Trophoblast cell (in vitro differentiated cells and primary cell): Measurements from ENCODE around the gene NAP1L4.
A peak's percentile ranks its signal among the peaks of the same experiment; 100 is the strongest.

ENCODE experiments used
- DNase-seq, 2 donors: peaks; one replicate each; pipeline ENCODE4 v3.0.0-alpha.2; 2016
- H2AFZ ChIP-seq: 2 replicates; pipeline ENCODE4 v1.6.1; 2013; ENCODE audit warnings: low read length, moderate library complexity, mild to moderate bottlenecking; ENCODE audit not compliant: insufficient read depth, poor library complexity
- H2AK5ac ChIP-seq: 2 replicates; pipeline ENCODE4 v1.6.1; 2013; ENCODE audit warnings: mild to moderate bottlenecking, low read length
- H2BK120ac ChIP-seq: 2 replicates; pipeline ENCODE4 v1.6.1; 2013; ENCODE audit warnings: low read length, mild to moderate bottlenecking, moderate library complexity; ENCODE audit not compliant: insufficient read depth, poor library complexity
- H2BK12ac ChIP-seq: 2 replicates; pipeline ENCODE4 v1.6.1; 2013; ENCODE audit warnings: mild to moderate bottlenecking, low read length, moderate library complexity
- H2BK5ac ChIP-seq: 2 replicates; pipeline ENCODE4 v1.6.1; 2013; ENCODE audit warnings: low read length, low read depth, moderate library complexity, mild to moderate bottlenecking; ENCODE audit not compliant: poor library complexity
- H3K14ac ChIP-seq: 2 replicates; pipeline ENCODE4 v1.6.1; 2013; ENCODE audit warnings: mild to moderate bottlenecking, low read length
- H3K18ac ChIP-seq: 2 replicates; pipeline ENCODE4 v1.6.1; 2013; ENCODE audit warnings: mild to moderate bottlenecking, low read length
- H3K23ac ChIP-seq: 2 replicates; pipeline ENCODE4 v1.6.1; 2013; ENCODE audit warnings: low read length
- H3K27ac ChIP-seq: 2 replicates; pipeline ENCODE4 v1.5.1; 2013; ENCODE audit warnings: low read depth, mild to moderate bottlenecking, inconsistent platforms, low read length, moderate library complexity
- H3K27me3 ChIP-seq: 2 replicates; pipeline ENCODE4 v1.6.1; 2013; ENCODE audit warnings: inconsistent platforms, mild to moderate bottlenecking, low read length, moderate library complexity; ENCODE audit not compliant: insufficient read depth
- H3K36me3 ChIP-seq, 2 experiments: 1 replicate in 1 of 2; 2 replicates in 1 of 2; pipeline ENCODE4 v1.6.1; 2013; ENCODE audit warnings: low read length in 2 of 2, mild to moderate bottlenecking in 2 of 2, moderate library complexity in 1 of 2; ENCODE audit not compliant: insufficient read depth in 2 of 2, control insufficient read depth in 1 of 2
- H3K4ac ChIP-seq: 2 replicates; pipeline ENCODE4 v1.6.1; 2013; ENCODE audit warnings: low read depth, mild to moderate bottlenecking, low read length, moderate library complexity
- H3K4me1 ChIP-seq, 2 experiments: 1 replicate in 1 of 2; 2 replicates in 1 of 2; pipeline ENCODE4 v1.6.1; 2013; ENCODE audit warnings: low read length in 2 of 2, mild to moderate bottlenecking in 2 of 2, moderate library complexity in 1 of 2; ENCODE audit not compliant: insufficient read depth in 2 of 2, control insufficient read depth in 1 of 2
- H3K4me2 ChIP-seq: 2 replicates; pipeline ENCODE4 v1.6.1; 2013; ENCODE audit warnings: inconsistent platforms, mild to moderate bottlenecking, low read length, moderate library complexity
- H3K4me3 ChIP-seq: 2 replicates; pipeline ENCODE4 v1.5.1; 2013; ENCODE audit warnings: mild to moderate bottlenecking, low read depth, low read length, inconsistent platforms
- H3K79me1 ChIP-seq: one replicate; pipeline ENCODE4 v1.6.1; 2013; ENCODE audit warnings: low read length
- H3K79me2 ChIP-seq: 2 replicates; pipeline ENCODE4 v1.6.1; 2013; ENCODE audit warnings: low read length, mild to moderate bottlenecking; ENCODE audit not compliant: control insufficient read depth, insufficient read depth, poor library complexity
- H3K9ac ChIP-seq: 2 replicates; pipeline ENCODE4 v1.6.1; 2013; ENCODE audit warnings: mild to moderate bottlenecking, low read length
- H3K9me3 ChIP-seq: 2 replicates; pipeline ENCODE4 v1.6.1; 2013; ENCODE audit warnings: low read depth, mild to moderate bottlenecking, control low read depth, inconsistent platforms, low read length; ENCODE audit not compliant: insufficient read depth
- H4K12ac ChIP-seq: 2 replicates; pipeline ENCODE4 v1.6.1; 2013; ENCODE audit warnings: low read depth, mild to moderate bottlenecking, low read length, moderate library complexity
- H4K8ac ChIP-seq: 2 replicates; pipeline ENCODE4 v1.6.1; 2013; ENCODE audit warnings: low read depth, mild to moderate bottlenecking, low read length, moderate library complexity
- H4K91ac ChIP-seq: one replicate; pipeline ENCODE4 v1.6.1; 2013; ENCODE audit warnings: low read depth, mild to moderate bottlenecking, low read length, moderate library complexity
- WGBS: extraction: QIAGEN DNeasy Blood & Tissue Kit; methylation state at CpG from one replicate; pipeline ENCODE4 v1.1.7; 2013; ENCODE audit warnings: missing lambda C conversion rate; ENCODE audit not compliant: insufficient read length, insufficient coverage; ENCODE audit errors: extremely low coverage; 5-methylcytosine and 5-hydroxymethylcytosine counted together

The NAP1L4 gene

DNA sequence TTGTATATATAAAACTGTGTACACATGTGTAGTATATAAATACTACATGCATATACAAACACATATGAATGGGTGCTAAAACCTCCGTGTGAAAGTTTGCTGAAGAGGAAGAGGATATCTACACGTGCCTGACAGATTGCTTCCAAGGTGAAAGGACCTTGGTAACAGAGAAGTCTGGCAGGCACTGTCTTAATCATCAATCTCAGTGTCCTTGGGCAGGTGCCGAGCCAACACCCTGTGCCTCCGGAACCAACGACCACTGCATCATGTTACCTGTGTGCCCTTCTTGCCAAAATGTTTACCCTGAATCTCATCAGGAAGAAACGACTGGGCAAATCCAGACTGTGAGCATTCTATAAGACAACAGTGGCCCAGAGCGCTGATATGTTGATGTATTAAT lies 15.0 kb downstream of the NAP1L4 start:
- no peaks in the 10 kb centered on the region for H3K79me1 ChIP-seq
- no peak overlapping the region for H3K4me2 ChIP-seq
- H3K27ac ChIP-seq: no peak overlapping the region
- H4K91ac ChIP-seq: no peak overlapping the region
- no peak overlapping the region for H2AK5ac ChIP-seq
- no peak overlapping the region for H3K18ac ChIP-seq
- no peak overlapping the region for H2BK120ac ChIP-seq
- no peaks in the 10 kb centered on the region for H3K4me1 ChIP-seq
- no peaks in the 10 kb centered on the region for H3K27me3 ChIP-seq
- no peak for DNase-seq
- no peaks in the 10 kb centered on the region for H3K9me3 ChIP-seq
- no peak overlapping the region for H4K12ac ChIP-seq
- no peak overlapping the region for H3K9ac ChIP-seq
- H3K79me2 ChIP-seq: peaks cover 6% of the 10 kb centered on the region
- no peak overlapping the region for H2AFZ ChIP-seq
- no CpG with 5 or more reads among the region's 7 CpGs for WGBS
- peaks cover 20 to 50% of the 10 kb centered on the region in 2 experiments for H3K36me3 ChIP-seq
- H4K8ac ChIP-seq: no peak overlapping the region
- H3K14ac ChIP-seq: no peak overlapping the region
- H3K4ac ChIP-seq: no peak overlapping the region
- H2BK5ac ChIP-seq: no peak overlapping the region
- H2BK12ac ChIP-seq: no peak overlapping the region
- no peak overlapping the region for H3K4me3 ChIP-seq
- no peak overlapping the region for H3K23ac ChIP-seq

DNA sequence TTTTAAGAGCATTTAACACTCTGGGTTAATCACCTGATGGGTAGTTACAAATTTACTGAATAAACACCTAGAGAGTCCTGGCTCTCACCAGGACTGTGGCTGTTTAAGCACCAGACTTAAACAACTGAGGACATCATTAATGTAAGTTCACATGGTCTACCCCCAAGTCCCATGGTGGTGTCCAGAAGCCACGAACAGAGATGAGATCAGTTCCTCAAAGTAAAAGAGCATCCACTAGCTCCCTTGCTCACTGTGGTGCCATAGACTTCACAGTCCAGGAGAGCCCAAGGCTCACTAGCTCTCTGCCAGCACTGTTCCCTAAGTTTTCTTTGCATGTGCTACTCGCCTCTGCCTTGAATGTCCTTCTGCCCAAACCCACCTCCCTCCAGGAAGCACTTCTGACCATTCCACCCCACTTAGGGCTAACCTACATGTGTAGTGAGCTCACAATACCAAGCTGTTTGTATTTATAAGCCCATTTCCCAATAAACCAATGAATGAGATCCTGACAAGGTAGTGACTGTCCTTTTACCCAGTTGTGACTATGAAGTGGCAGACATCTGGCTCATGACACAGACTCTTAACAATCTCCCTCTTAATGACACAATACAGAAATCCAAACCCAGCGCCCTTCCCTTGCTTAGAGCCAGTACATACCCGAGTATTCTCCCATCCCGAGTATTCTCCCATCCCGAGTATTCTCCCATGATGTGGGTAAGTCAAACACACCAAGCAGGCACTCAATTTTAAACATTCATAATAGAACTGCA lies 15.7 kb downstream of the NAP1L4 start:
- WGBS: no CpG with 5 or more reads among the region's 6 CpGs
- Histone ChIP-seq H3K23ac (no peak overlapping the region), H3K4me1 (no peaks in the 10 kb centered on the region), H3K14ac (no peak overlapping the region), H3K4me3 (no peak overlapping the region), H3K27me3 (no peaks in the 10 kb centered on the region), H3K79me2 (peaks cover 4% of the 10 kb centered on the region), H3K18ac (no peak overlapping the region), H2BK12ac (no peak overlapping the region), H2AFZ (no peak overlapping the region), H2BK5ac (no peak overlapping the region), H4K91ac (no peak overlapping the region), H4K12ac (no peak overlapping the region), H3K4ac (no peak overlapping the region), H4K8ac (no peak overlapping the region), H3K4me2 (no peak overlapping the region), H3K36me3 (peaks cover 20 to 55% of the 10 kb centered on the region in 2 experiments), H3K9me3 (no peaks in the 10 kb centered on the region), H2AK5ac (no peak overlapping the region), H3K79me1 (no peaks in the 10 kb centered on the region), H2BK120ac (no peak overlapping the region), H3K27ac (no peak overlapping the region), H3K9ac (no peak overlapping the region)
- DNase-seq: peak; percentile 21 to 56

- no peak overlapping the region for H3K4me3 ChIP-seq
- no peak overlapping the region for H3K9ac ChIP-seq
- no peak overlapping the region for H4K91ac ChIP-seq
- no peak overlapping the region for H2AFZ ChIP-seq
- H2BK120ac ChIP-seq: no peak overlapping the region
- no peak overlapping the region for H3K23ac ChIP-seq
- H2BK12ac ChIP-seq: no peak overlapping the region
- peaks cover 22 to 59% of the 10 kb centered on the region in 2 experiments for H3K36me3 ChIP-seq
- peaks cover 1% of the 10 kb centered on the region for H3K79me2 ChIP-seq
- H3K18ac ChIP-seq: no peak overlapping the region
- no peaks in the 10 kb centered on the region for H3K4me1 ChIP-seq
- H3K27me3 ChIP-seq: no peaks in the 10 kb centered on the region
- H3K4me2 ChIP-seq: no peak overlapping the region
- no peaks in the 10 kb centered on the region for H3K79me1 ChIP-seq
- WGBS: no CpG with 5 or more reads among the region's 4 CpGs
- H3K14ac ChIP-seq: no peak overlapping the region
- no peak overlapping the region for H3K4ac ChIP-seq
- H2AK5ac ChIP-seq: no peak overlapping the region
- DNase-seq: peak; percentile 53 to 66
- no peak overlapping the region for H4K12ac ChIP-seq
- no peak overlapping the region for H3K27ac ChIP-seq
- H4K8ac ChIP-seq: no peak overlapping the region
- no peaks in the 10 kb centered on the region for H3K9me3 ChIP-seq
- no peak overlapping the region for H2BK5ac ChIP-seq
Measured at GRCh38 chr11:2975594-2975993, 16.5 kb downstream of the NAP1L4 start.

GRCh38 chr11:2974272-2974671 lies 17.9 kb downstream of the NAP1L4 start:
- no CpG with 5 or more reads among the region's 3 CpGs for WGBS
- H3K9ac ChIP-seq: no peak overlapping the region
- H3K4me3 ChIP-seq: no peak overlapping the region

More at GRCh38 chr11:2974272-2974671, 17.9 kb downstream of the NAP1L4 start:
- Histone ChIP-seq H2BK120ac (no peak overlapping the region), H3K23ac (no peak overlapping the region), H4K91ac (no peak overlapping the region), H2AK5ac (no peak overlapping the region), H3K4me2 (no peak overlapping the region), H3K14ac (no peak overlapping the region), H3K9me3 (no peaks in the 10 kb centered on the region), H3K79me1 (no peaks in the 10 kb centered on the region), H3K4me1 (no peaks in the 10 kb centered on the region), H3K36me3 (peaks cover 29 to 70% of the 10 kb centered on the region in 2 experiments), H4K12ac (no peak overlapping the region), H2BK12ac (no peak overlapping the region), H3K18ac (no peak overlapping the region), H3K27ac (no peak overlapping the region), H3K4ac (peak overlapping the region; percentile 6), H3K79me2 (no peaks in the 10 kb centered on the region), H2BK5ac (no peak overlapping the region), H2AFZ (no peak overlapping the region), H3K27me3 (no peaks in the 10 kb centered on the region), H4K8ac (no peak overlapping the region)
- DNase-seq: no peak
